BE2C (cell line): ENCODE measurements around the gene HMMR.

Source experiments
- DNase-seq: peaks from one replicate; pipeline ENCODE4 v3.0.0-alpha.2; 2020
- H3K27me3 ChIP-seq: fragments of 250-450 bp; sonication (Bioruptor Pico); 2 replicates; pipeline ENCODE4 v1.5.1; 2020; ENCODE audit warnings: mild to moderate bottlenecking
- H3K36me3 ChIP-seq: fragments of 250-450 bp; sonication (Bioruptor Pico); 2 replicates; pipeline ENCODE4 v1.5.1; 2020; ENCODE audit warnings: mild to moderate bottlenecking
- H3K4me1 ChIP-seq: fragments of 250-450 bp; sonication (Bioruptor Pico); 2 replicates; pipeline ENCODE4 v1.5.1; 2020
- H3K4me3 ChIP-seq: 2 replicates; pipeline ENCODE4 v1.5.1; 2011; ENCODE audit warnings: low read depth, low read length
- H3K9me3 ChIP-seq: fragments of 250-450 bp; sonication (Bioruptor Pico); 2 replicates; pipeline ENCODE4 v1.5.1; 2020
- TF ChIP-seq, protein P1 (sequence below): IDR thresholded peaks from 2 replicates; pipeline ENCODE4 v1.5.1; 2012; ENCODE audit warnings: mild to moderate bottlenecking, low read depth, low read length

HMMR gene

DNA sequence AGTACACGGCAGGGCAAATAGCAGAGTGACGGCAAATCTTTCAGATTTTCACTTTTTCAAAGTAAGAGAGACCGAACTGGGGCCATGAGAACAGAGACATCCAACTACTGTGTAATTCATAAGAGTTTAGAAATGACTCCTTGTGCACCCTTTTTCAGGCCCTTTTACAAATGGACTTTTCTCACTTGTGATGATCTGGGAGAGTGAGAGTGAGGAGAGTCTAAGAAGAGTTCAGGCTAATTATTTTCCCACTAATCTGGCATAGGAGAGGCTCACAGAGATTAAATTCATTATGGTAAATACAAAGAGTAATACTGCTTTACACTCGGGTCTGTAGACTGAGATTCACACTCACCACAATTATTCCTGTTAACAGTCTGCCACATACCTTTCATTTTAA, 23.9 kb upstream of the HMMR start:
- TF ChIP-seq, protein P1, sequence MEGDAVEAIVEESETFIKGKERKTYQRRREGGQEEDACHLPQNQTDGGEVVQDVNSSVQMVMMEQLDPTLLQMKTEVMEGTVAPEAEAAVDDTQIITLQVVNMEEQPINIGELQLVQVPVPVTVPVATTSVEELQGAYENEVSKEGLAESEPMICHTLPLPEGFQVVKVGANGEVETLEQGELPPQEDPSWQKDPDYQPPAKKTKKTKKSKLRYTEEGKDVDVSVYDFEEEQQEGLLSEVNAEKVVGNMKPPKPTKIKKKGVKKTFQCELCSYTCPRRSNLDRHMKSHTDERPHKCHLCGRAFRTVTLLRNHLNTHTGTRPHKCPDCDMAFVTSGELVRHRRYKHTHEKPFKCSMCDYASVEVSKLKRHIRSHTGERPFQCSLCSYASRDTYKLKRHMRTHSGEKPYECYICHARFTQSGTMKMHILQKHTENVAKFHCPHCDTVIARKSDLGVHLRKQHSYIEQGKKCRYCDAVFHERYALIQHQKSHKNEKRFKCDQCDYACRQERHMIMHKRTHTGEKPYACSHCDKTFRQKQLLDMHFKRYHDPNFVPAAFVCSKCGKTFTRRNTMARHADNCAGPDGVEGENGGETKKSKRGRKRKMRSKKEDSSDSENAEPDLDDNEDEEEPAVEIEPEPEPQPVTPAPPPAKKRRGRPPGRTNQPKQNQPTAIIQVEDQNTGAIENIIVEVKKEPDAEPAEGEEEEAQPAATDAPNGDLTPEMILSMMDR, result no peak
- Histone ChIP-seq H3K9me3 (no peaks in the 10 kb centered on the region), H3K27me3 (no peaks in the 10 kb centered on the region), H3K4me1 (peaks cover 7% of the 10 kb centered on the region), H3K4me3 (peak overlapping the region; percentile 93), H3K36me3 (peaks cover 15% of the 10 kb centered on the region)
- DNase-seq, result no peak

DNA sequence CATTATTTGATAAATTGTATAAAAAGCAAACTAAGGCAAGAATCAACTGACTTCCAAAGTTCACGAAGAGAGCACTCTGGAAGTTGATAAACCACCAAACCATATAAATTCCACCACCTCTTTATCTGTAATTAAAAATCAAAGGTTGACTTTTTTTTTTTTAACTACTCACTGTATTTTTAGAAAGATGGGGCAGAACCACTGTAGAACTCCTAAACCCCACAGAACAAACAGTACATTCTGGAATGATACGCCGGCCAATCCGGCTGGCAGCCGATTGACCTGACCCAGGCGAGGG, 23.5 kb upstream of the HMMR start:
- no peaks in the 10 kb centered on the region for H3K9me3 ChIP-seq
- TF ChIP-seq, protein P1, result no peak
- peak overlapping the region; percentile 93 for H3K4me3 ChIP-seq
- DNase-seq, result no peak
- peaks cover 7% of the 10 kb centered on the region for H3K4me1 ChIP-seq
- H3K27me3 ChIP-seq, result no peaks in the 10 kb centered on the region
- peaks cover 19% of the 10 kb centered on the region for H3K36me3 ChIP-seq

DNA sequence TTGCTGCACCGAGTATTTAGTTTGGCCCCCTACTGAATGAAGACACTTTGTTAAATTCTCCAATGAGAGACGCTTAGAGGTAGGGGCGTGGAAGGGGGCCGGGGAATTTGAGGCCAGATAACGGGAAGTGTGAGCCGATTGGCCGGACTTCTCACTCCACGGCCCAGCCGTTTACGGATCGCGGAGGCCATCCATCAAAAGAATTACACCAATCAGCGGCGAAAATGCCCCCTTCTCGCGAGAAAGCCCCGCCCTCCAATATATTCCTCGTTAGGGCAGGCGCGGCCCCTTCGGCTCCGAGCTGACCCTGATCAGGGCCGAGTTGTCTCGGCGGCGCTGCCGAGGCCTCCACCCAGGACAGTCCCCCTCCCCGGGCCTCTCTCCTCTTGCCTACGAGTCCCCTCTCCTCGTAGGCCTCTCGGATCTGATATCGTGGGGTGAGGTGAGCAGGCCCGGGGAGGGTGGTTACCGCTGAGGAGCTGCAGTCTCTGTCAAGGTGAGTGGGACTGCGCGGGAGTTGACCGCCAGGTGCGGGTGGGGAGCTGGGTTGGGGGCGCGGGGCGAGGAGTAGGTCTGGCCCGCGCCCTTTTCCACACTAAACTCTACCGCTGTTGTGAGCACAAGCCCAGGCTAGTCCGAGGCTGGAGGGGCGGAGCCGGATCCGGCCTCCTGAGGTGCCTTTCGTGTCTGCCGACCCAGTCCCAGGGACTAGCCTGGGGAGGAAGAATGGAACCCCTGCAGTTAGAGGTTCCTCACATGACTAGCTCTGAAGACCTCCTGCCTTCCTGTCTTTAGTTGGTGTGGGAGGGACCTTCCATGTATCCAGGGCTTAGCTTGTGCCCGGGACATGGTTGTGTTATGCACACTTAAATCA, 22.9 kb upstream of the HMMR start, which contains the start of gene CCNG1:
TSS of gene CCNG1 (plus strand) at position 287 of the 874 bp plus-strand sequence. CDS start 1,662 bp downstream, outside the sequence.
- no peaks in the 10 kb centered on the region for H3K27me3 ChIP-seq
- TF ChIP-seq, protein P1, result peak; percentile 7; the same call in 1 of the 2 replicates
- no peaks in the 10 kb centered on the region for H3K9me3 ChIP-seq
- peaks cover 25% of the 10 kb centered on the region for H3K36me3 ChIP-seq
- peak within 1 kb of the TSS; percentile 93 for H3K4me3 ChIP-seq
- H3K4me1 ChIP-seq, result peaks cover 7% of the 10 kb centered on the region
- peak; percentile 95 for DNase-seq

DNA sequence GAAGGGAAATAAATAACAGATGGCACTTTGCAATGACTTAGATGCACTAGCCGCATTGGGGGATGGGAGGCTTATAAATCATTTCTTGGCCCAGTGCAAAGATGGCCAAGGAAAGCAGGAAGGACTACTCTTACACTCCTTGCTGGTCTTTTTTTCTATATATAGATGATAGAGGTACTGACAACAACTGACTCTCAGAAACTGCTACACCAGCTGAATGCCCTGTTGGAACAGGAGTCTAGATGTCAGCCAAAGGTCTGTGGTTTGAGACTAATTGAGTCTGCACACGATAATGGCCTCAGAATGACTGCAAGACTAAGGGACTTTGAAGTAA, 21.4 kb upstream of the HMMR start:
- TF ChIP-seq, protein P1, result no peak
- Histone ChIP-seq H3K9me3 (no peaks in the 10 kb centered on the region), H3K4me3 (peak overlapping the region; percentile 5; the same call in 1 of the 2 replicates), H3K36me3 (peaks cover 37% of the 10 kb centered on the region), H3K4me1 (peaks cover 7% of the 10 kb centered on the region), H3K27me3 (no peaks in the 10 kb centered on the region)
- DNase-seq, result no peak

DNA sequence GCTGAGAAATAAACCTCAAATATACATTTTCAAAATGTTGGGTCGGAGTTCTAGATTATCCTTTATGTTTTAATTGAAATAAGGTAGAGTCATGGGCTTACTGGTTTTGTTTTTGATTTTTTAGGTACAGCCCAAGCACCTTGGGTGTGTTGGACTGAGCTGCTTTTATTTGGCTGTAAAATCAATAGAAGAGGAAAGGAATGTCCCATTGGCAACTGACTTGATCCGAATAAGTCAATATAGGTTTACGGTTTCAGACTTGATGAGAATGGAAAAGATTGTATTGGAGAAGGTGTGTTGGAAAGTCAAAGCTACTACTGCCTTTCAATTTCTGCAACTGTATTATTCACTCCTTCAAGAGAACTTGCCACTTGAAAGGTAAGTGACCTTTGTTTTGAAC, 19.5 kb upstream of the HMMR start:
- Histone ChIP-seq H3K27me3 (no peaks in the 10 kb centered on the region), H3K4me3 (no peak overlapping the region), H3K4me1 (no peaks in the 10 kb centered on the region), H3K9me3 (no peaks in the 10 kb centered on the region), H3K36me3 (peaks cover 46% of the 10 kb centered on the region)
- TF ChIP-seq, protein P1, result no peak
- no peak for DNase-seq

DNA sequence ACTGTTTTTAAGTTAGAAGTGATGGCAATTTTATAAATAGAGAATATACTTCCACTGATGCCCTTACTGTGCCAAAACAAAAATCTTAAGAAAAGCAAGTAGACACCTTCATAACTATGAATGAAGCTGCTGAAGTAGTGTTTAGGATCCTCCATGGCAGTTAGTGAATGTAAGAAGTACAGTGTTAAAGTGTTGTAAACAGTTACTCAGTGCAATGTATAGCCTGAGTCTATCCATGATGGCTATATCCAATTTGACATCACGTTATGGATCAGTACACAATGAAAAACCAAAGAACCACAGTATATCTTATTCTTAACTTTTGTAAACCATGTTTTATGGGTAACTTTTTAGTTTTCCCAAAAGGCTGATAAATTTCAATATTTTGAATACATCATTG, 15.9 kb upstream of the HMMR start:
- Histone ChIP-seq H3K9me3 (no peaks in the 10 kb centered on the region), H3K27me3 (no peaks in the 10 kb centered on the region), H3K4me1 (no peaks in the 10 kb centered on the region), H3K36me3 (peaks cover 66% of the 10 kb centered on the region), H3K4me3 (no peak overlapping the region)
- TF ChIP-seq, protein P1, result no peak
- DNase-seq, result no peak
